HG02870 (cell line): Measurements from ENCODE around the gene CSF1R.

Experiments
- ATAC-seq: cut with Tn5 transposase; IDR thresholded peaks from one replicate; pipeline ENCODE4 v1.9.1; 2021; ENCODE audit warnings: mild to moderate bottlenecking, moderate library complexity; ENCODE audit not compliant: unreplicated experiment

Gene CSF1R

GRCh38 chr5:150121448-150122157 is 35.2 kb upstream of the CSF1R start:
- ATAC-seq = no peak

- ATAC-seq = no peak
Measured at GRCh38 chr5:150120617-150121447, 34.5 kb upstream of the CSF1R start.

- ATAC-seq = no peak
Measured at GRCh38 chr5:150120062-150120441, 33.7 kb upstream of the CSF1R start.

DNA sequence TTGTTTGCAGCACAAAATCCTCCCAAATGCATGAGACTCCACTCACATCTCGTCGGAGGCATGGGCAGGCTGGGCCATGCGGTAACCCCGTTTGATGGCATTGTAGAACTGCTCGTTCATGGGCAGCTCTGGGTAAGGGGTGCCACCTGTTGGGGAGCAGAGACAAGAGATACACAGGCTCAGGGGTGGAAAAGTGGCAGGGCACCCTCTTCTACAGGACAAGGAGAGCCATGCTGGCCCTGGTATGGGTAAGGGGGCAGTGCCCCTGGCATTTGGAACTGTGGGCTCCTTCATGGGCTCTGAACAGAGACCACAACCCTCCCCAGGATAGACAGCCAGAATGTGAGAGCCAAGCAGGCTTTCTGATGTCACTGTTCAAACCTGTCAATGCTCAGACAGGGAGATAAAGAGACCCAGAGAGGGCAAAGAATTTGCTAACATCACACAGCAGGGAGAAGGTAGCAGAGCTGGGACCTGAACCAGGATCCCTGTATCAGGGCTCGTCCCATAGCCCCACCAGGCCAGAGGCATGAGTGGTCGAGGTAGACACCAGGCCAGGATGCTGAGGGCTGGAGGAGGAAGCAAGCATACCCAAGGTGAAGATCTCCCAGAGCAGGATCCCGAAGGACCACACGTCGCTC is 33.2 kb upstream of the CSF1R start:
- no peak for ATAC-seq

DNA sequence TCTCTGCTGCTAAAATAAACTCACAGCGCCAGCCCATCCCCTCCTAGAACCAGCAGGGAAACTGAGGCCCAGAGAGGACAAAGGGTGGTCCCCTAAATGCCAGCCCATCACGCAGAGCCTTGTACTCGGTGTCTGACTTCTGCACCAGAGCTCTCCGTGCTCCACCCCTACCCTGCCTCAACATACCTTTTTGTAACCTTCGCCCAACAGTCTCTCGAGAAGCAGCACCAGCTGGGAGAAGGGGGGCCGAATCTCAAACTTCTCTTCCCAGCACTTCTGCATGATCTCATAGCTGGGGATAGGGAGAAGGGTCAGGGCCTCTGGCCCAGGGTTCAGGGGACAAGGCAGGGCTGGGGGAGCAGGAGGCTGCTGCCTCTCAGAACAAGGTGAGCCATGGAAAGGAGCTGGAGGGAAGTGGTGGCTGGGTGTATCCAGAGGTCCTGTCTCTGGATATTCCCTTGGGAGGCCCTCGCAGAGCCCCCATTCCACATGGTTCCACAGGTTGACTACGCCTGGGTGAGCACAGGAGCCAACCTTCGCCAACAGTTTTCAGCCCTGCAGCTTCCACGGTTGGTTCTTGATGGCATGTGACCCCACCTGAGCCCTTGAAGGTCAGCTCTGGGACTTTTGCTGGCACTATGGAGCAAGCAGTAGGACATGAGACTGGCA is 32.3 kb upstream of the CSF1R start:
- no peak for ATAC-seq

DNA sequence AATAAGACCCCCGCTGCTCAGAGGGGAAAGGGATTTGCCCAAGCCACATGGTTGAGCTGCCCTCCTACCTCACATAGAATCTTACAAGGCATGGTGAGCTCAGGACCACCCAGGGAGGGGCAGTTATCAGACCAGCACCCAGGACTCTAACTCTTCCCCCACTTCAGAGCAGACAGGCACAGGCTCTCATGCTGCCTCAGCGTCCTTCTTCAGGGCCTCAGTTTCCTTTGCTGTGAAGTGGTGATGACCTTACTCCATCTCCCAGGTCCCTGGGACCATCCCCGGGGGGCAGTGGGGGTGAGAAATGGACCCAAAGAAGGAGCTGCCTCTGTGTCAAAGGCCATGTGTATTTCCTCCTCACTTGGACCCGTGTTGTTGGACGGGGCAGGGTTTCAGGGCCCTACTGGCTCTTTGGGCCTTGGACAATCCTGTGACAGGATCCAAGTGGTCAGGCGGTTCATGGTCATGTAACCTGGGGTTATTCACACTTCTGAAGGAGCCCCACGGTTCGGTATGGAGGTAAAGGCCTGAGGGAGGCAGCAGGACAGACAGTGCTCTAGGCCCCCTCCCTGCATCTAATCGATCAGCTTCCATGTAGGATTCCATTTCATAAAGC is 31.7 kb upstream of the CSF1R start:
- no peak for ATAC-seq

DNA sequence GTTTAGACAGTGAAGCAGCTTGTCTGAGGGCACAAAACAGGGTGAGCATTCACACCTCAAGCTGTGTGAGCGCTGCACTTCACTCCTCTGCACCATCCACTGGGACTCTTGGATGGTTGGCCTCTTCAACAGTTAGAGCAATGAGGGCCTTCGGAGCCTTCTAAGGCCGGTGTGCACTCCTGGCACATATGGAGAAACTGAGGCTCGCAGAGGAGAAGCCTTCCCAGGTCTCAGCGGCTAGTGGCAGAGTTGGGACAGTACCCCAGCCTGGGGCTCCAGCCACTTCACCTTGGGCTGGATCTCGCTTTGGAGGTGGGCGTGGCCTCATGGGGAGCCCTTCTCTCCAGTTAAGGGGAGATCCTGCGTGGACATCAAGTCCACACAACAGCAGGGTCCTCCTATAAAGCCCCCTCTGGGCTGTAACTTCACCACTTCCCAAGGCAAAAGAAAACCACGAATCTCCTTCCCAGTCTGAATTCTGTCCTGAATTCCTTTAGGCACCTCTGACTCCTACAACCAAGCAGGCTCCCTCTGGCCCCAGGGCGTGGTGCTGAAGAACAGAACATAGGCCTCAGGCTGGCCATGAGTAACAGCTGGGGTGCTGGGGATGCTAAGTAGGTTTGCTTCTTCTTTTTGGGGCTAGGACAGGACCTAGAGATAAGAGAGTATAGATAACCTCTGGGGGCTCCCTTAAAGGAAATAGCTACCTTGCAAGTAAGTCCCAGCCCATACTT is 30.5 kb upstream of the CSF1R start:
- no peak for ATAC-seq

DNA sequence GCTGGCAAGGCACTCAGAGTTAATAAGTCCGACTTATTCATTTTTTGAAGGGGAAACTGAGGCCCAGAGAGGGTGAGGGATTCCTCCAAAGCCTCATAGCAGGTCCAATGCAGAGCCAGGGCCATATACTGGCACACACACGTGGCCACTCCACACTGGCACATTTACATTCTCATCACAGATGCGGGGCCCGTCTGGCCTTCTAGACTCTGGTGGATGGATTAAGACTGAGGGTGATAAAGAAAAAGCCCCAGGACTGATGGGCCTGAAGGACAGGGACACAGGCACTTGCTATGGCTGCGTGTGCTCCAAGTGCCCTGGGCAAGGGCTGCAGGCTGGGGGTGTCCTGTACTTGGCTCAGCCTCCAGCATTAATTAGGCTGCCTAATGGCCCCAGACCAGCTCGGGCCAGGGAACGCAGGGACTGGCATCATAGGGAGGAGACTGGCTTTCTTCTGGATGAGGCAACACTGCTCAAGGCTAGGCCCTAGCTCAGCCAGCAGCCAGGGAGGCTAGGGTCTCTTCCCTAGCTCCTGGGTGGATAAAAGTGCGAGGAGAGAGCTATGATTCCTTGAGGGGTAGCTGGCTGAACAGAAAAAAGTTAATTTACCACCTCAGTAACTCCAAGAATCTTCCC is 28.5 kb upstream of the CSF1R start:
- no peak for ATAC-seq

DNA sequence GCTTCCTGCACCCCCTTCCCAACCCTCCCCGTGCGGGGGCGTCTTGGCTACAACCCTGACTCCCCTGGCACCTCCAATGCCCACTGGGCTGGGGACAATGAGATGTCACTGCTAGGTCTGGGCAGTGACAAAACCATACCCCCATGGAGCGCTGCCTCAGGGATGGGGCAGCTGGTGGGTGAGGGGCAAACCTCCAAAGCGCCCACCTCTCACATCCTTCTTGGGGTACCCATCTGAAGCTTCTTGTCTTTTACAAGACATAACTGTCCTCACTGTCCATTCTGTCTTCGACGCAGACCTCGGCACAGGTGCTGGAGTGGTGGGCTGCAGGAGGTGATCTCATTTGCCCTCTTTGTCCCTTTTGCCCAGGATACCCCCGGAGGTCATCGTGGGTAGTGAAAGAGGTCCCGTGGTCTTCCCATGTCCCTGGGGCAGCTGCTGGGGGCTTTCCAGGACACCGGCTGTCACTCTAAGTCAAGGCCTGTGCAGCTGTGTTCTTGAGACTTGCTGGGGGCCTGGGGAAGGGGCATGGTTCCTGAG is 27.8 kb upstream of the CSF1R start:
- ATAC-seq = no peak

- no peak for ATAC-seq
Measured at GRCh38 chr5:150113047-150113744, 26.8 kb upstream of the CSF1R start.

- ATAC-seq = no peak
Measured at GRCh38 chr5:150112201-150113046, 26.1 kb upstream of the CSF1R start.

- ATAC-seq = no peak
Measured at GRCh38 chr5:150111122-150111521, 24.8 kb upstream of the CSF1R start.

DNA sequence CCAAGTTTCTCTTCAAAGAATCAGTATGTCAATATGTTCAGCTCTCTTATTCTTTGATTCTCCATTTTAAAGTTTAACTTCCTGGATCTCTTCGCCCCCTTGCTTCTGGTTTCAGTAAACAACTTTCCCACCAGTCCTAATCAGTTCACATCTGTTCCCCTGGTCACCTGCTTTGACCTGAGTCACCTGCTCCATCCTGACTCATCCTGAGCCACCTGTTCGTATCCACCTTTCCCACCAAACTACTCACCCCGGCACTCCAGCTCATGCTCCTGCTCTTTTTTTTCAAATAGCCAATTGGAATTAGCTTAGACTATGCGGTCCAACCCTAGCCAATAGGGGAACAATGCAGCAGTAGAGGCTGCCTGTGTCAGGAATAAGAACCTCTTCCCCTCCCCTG is 23.6 kb upstream of the CSF1R start:
- no peak for ATAC-seq

GRCh38 chr5:150108711-150109514 is 22.6 kb upstream of the CSF1R start:
- ATAC-seq = no peak

GRCh38 chr5:150107909-150108447 is 21.6 kb upstream of the CSF1R start:
- no peak for ATAC-seq

- ATAC-seq = no peak
Measured at GRCh38 chr5:150106674-150107426, 20.5 kb upstream of the CSF1R start.
